Activated CD8-positive, alpha-beta T cell treated with anti-CD3 and anti-CD28 coated beads for 36 hours (primary cell): Measurements from ENCODE around the gene ADCY7. TPM values are rescaled to one million over a fixed set of nuclear protein-coding genes. Genes with fewer than 3 reads are reported as not detected.
A peak's percentile ranks its signal among the peaks of the same experiment; 100 is the strongest.

Experiments used
- ATAC-seq: fragments of 200-7000 bp; cut with Tn5 transposase; one replicate; pipeline ENCODE4 v1.10.0; 2021; ENCODE audit warnings: mild to moderate bottlenecking, moderate library complexity
- CTCF ChIA-PET: fragments of 350-600 bp; sonication (Branson Sonifier 250); formaldehyde crosslinking; loops from one replicate; lab custom pipeline; 2021; ENCODE audit warnings: antibody characterized with exemption; lab: Charles Lee
- POLR2A ChIA-PET: fragments of 350-600 bp; sonication (Branson Sonifier 250); formaldehyde crosslinking; loops from one replicate; lab custom pipeline; 2021; ENCODE audit warnings: antibody characterized with exemption; lab: Charles Lee
- DNase-seq: peaks from one replicate; pipeline ENCODE4 v3.0.0-alpha.2; 2020
- H3K27ac Mint-ChIP-seq: one replicate; pipeline ENCODE4 v1.8.0; 2021; ENCODE audit warnings: mild to moderate bottlenecking, mixed read lengths
- H3K27me3 Mint-ChIP-seq: one replicate; pipeline ENCODE4 v1.8.0; 2021; ENCODE audit warnings: mixed read lengths
- H3K36me3 Mint-ChIP-seq: one replicate; pipeline ENCODE4 v1.8.0; 2021; ENCODE audit warnings: low read depth, mixed read lengths
- H3K4me1 Mint-ChIP-seq: one replicate; pipeline ENCODE4 v1.8.0; 2021; ENCODE audit warnings: low read depth, mixed read lengths
- H3K4me3 Mint-ChIP-seq: one replicate; pipeline ENCODE4 v1.8.0; 2021; ENCODE audit warnings: mild to moderate bottlenecking, moderate library complexity, mixed read lengths
- H3K9me3 Mint-ChIP-seq: one replicate; pipeline ENCODE4 v1.8.0; 2021; ENCODE audit warnings: mixed read lengths
- intact Hi-C: fragments of 100-400 bp; cut with micrococcal nuclease; formaldehyde crosslinking; loops from one replicate; pipeline ENCODE4 v1.10.0; 2022
- total RNA-seq, 2 experiments: library from RNA; stranded (reverse); gene quantifications; one replicate each; pipeline ENCODE4 v1.2.3, GENCODE V29; 2021
- TF ChIP-seq, protein P1 (sequence below): fragments of 200-600 bp; IDR thresholded peaks from one replicate; pipeline ENCODE4 v1.8.0; 2022; ENCODE audit warnings: antibody characterized with exemption, mild to moderate bottlenecking

ADCY7 gene
- total RNA-seq, 2 experiments from 2014 or later, result 89.9 to 92.1 TPM

DNA sequence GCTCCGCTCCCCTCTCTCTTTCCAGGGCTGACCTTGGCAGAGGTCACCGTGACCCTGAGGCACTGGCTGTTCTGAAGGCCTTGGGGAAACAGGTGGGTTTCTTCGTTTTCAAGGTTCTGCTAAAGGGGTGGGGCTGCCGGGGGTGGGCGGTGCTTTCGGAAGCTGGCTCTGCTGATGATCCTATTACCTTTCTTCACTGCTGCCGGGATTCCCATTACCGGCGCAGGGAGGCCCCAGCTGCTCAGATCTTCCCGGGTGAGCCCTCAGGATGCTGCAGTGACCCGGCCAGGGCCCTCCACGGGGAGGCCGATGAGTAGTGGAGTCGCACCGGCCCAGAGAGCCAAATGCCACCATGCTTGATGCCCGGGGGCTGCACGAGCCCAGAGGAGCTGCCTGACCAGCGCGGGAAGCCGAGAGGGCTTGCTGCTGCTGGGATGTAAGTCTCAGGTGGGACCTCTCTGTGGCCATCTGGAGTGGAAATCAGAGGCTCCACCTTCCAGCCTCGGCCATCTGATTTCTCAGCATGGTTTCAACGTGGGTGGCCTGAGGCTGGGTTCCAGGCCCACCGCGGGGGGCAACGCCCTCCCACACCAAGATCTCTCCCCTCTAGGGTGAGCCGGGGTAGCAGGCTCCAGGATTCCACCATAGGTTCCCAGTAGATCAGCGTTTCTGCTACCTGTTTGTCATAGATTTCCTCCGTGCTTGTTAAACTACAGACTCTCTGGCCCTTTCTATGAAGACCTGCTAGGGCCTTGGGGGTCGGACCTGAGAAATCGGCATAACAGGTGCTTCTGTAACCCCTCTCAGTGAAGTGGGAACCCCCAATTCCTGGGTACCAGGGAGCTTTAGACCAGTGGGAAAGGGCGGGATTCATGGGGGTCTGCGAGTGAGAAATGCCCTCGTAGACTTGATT lies 21.6 kb upstream of the ADCY7 start:
- TF ChIP-seq, protein P1, sequence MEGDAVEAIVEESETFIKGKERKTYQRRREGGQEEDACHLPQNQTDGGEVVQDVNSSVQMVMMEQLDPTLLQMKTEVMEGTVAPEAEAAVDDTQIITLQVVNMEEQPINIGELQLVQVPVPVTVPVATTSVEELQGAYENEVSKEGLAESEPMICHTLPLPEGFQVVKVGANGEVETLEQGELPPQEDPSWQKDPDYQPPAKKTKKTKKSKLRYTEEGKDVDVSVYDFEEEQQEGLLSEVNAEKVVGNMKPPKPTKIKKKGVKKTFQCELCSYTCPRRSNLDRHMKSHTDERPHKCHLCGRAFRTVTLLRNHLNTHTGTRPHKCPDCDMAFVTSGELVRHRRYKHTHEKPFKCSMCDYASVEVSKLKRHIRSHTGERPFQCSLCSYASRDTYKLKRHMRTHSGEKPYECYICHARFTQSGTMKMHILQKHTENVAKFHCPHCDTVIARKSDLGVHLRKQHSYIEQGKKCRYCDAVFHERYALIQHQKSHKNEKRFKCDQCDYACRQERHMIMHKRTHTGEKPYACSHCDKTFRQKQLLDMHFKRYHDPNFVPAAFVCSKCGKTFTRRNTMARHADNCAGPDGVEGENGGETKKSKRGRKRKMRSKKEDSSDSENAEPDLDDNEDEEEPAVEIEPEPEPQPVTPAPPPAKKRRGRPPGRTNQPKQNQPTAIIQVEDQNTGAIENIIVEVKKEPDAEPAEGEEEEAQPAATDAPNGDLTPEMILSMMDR, result no peak
- ChIA-PET CTCF (interaction anchor here (0.7 to 1.6 kb wide), 8 partner anchors 9 to 562 kb away, joined by 3 to 12 read pairs (median 3); no protein-coding TSS in a partner anchor), POLR2A (interaction anchor here (0.5 to 2.8 kb wide), 15 partner anchors 8 to 221 kb away, joined by 3 to 18 read pairs (median 3); partner anchors contain the start of genes ADCY7 and HEATR3)
- H3K4me1 Mint-ChIP-seq, result peaks cover 13% of the 10 kb centered on the region
- no peaks in the 10 kb centered on the region for H3K9me3 Mint-ChIP-seq
- ATAC-seq (peak; percentile 7), DNase-seq (no peak)
- peak overlapping the region; percentile 79 for H3K4me3 Mint-ChIP-seq
- intact Hi-C loops, result no loop called here
- H3K36me3 Mint-ChIP-seq, result no peaks in the 10 kb centered on the region
- no peaks in the 10 kb centered on the region for H3K27me3 Mint-ChIP-seq
- peak overlapping the region; percentile 86 for H3K27ac Mint-ChIP-seq

DNA sequence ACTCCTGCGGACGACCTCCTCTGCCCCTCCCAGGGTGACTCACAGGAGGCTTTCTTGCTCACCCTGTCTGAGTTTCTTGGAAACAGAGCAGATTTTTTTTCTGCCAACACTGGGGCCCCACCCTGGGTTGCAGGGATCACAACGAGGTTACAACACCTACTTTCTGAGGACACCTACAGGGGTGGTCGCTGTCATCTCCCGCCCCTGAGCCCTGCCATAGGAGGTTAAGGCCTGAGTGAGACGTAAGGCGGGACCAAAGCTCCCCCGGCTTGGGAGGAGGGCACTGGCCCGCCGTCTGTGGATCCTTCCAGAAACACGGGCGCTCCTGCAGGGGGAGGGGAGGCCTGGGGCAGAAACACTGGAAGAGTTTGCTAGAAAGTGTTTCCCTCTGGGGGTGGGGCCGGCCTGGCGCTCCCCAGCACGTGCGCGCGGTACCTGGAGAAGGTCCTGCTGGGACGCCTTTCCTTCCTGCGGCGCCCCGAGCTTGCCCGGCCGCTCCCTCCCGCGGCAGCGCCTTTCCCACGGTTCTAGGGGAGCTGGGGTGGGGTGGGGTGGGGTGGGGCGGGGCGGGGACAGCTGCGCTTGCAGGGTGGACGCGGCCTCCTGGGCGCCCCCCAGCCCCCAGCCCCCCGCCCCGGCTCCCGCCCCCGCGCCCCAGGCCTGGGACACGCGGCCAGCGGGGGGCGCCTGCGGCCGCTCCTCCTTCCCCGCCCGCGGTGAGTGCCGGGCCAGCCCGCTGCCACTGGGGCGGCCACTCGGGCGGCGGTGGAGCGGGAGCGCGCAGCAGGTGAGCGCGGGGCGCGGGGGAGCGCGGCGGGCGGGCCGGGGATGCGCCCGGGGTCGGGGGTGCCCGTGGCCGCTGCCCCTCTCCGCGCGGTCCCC lies 20.7 kb upstream of the ADCY7 start:
- intact Hi-C loops, result no loop called here
- TF ChIP-seq, protein P1, result peak; percentile 36
- ATAC-seq, result peak; percentile 94
- DNase-seq, result peak; percentile 92
- Mint-ChIP-seq H3K27me3 (no peaks in the 10 kb centered on the region), H3K9me3 (no peaks in the 10 kb centered on the region), H3K36me3 (no peaks in the 10 kb centered on the region), H3K4me3 (peak overlapping the region; percentile 79), H3K4me1 (peaks cover 13% of the 10 kb centered on the region), H3K27ac (peak overlapping the region; percentile 86)
- ChIA-PET POLR2A (interaction anchor here (0.5 to 2.8 kb wide), 12 partner anchors 9 to 222 kb away, joined by 3 to 18 read pairs (median 3); partner anchors contain the start of genes ADCY7 and HEATR3), CTCF (interaction anchor here (0.7 to 1.6 kb wide), 7 partner anchors 8 to 561 kb away, joined by 3 to 12 read pairs (median 3); no protein-coding TSS in a partner anchor)

DNA sequence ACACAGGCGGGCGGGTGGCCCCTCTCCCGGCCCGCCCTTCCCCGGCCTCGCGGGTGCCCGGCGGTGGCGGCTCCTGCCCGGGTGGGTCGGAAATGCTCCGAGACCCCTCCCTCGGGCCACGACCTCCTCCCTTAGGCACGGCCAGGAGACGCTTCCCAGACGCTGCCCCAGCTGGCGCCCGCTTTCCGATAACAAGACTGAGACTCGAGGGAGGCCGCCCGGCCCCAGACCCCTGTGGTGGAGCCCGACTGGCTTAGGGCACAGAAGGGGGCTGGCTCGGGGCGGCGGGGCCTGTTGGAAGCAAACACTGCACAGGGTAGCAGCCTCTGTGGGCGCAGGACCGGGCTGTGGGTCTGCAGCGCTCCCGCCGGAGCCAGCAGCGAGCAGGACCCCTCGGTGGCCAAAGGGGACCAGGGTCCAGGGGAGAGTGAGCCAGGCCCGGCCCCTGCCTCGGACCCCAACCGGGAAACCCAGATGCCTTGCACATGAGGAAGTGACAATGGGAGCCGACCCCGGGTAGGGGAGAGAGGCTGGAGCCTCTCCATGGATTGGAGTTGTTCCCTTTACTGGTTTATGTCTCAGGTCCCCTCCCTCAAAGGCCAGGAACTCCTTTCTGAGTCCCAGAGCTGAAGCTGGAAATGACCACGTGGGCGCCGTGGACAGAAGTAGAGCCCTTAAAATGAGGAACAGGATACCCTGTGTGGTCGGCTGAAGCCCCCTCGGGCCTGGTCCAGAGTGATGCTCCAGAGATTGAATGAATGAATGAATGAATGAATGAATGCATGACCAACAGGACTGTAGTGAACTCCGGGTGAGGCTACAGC lies 19.8 kb upstream of the ADCY7 start:
- Mint-ChIP-seq H3K27me3 (no peaks in the 10 kb centered on the region), H3K9me3 (no peaks in the 10 kb centered on the region), H3K27ac (peak overlapping the region; percentile 67), H3K4me1 (peaks cover 17% of the 10 kb centered on the region), H3K36me3 (no peaks in the 10 kb centered on the region), H3K4me3 (peak overlapping the region; percentile 74)
- intact Hi-C loops, result no loop called here
- ChIA-PET POLR2A (interaction anchor here (1.0 to 2.8 kb wide), 5 partner anchors 10 to 80 kb away, joined by 3 to 18 read pairs (median 6); no protein-coding TSS in a partner anchor), CTCF (interaction anchor here (1.2 to 1.6 kb wide), 4 partner anchors 8 to 109 kb away, joined by 3 to 12 read pairs (median 4); no protein-coding TSS in a partner anchor)
- TF ChIP-seq, protein P1, result no peak
- DNase-seq (peak; percentile 42), ATAC-seq (no peak)

DNA sequence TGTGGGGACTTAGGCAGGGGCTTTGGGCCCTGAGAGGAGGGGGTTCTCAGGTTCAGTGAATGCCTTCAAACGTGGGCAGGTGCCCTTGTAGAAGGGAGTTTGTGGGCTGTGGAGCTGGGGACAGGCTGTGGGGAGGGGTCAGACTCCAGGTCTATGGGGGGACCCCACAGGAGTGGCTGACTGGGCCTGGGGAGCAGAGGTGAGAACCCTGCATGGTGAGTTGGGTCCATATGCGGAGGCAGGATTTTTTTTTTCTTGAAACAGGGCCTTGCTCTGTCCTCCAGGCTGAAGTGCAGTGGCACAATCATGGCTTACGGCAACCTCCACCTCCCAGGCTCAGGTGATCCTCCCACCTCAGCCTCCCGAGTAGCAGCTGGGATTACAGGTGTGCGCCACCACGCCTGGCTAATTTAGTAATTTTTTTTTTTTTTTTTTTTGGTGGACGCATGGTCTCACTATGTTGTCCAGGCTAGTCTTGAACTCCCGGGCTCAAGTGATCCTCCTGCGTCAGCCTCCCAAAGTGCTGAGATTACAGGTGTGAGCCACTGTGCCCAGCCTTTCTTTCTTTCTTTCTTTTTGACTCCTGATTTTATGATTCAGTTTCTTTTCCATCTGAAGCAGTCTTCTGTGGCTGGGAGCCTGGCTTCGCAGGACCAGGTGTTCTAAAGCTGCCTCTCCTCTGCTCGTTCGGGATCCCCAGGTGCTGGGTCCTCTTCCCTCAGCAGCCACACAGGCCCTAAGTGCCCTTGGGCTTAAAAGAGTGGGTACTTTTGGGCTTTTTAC lies 19.0 kb upstream of the ADCY7 start:
- CTCF ChIA-PET, result interaction anchor here (0.9 to 1.3 kb wide), 2 partner anchors 37 to 80 kb away, joined by 3 read pairs; no protein-coding TSS in a partner anchor
- no peak for ATAC-seq
- H3K4me3 Mint-ChIP-seq, result peak overlapping the region; percentile 74
- no peaks in the 10 kb centered on the region for H3K9me3 Mint-ChIP-seq
- H3K27ac Mint-ChIP-seq, result no peak overlapping the region
- TF ChIP-seq, protein P1, result no peak
- POLR2A ChIA-PET, result interaction anchor here (0.9 to 2.8 kb wide), 4 partner anchors 11 to 31 kb away, joined by 3 to 18 read pairs (median 3); no protein-coding TSS in a partner anchor
- no peaks in the 10 kb centered on the region for H3K36me3 Mint-ChIP-seq
- H3K27me3 Mint-ChIP-seq, result no peaks in the 10 kb centered on the region
- intact Hi-C loops, result no loop called here
- no peak for DNase-seq
- H3K4me1 Mint-ChIP-seq, result peaks cover 17% of the 10 kb centered on the region
